PC-9 (cell line): Measurements from ENCODE around the gene REEP6. TPM values are rescaled to one million over a fixed set of nuclear protein-coding genes. Genes with fewer than 3 reads are reported as not detected.

Experiments used
- BruUV-seq: library from RNA; stranded (reverse); fragments of 400-500 nt; replicated peaks from 2 replicates; lab custom pipeline; 2021; lab: Mats Ljungman, UMichigan
- CTCF ChIA-PET: fragments of 300-600 bp; sonication (Branson Sonifier 250); formaldehyde crosslinking; loops from one replicate; lab custom pipeline; 2022; ENCODE audit warnings: antibody characterized with exemption; lab: Charles Lee
- POLR2A ChIA-PET: fragments of 300-600 bp; sonication (Branson Sonifier 250); formaldehyde crosslinking; loops from one replicate; lab custom pipeline; 2022; ENCODE audit warnings: antibody characterized with exemption; ENCODE audit not compliant: unreplicated experiment; lab: Charles Lee
- DNase-seq, 2 experiments: peaks; one replicate each; pipeline versions ENCODE4 v3.0.0 to v3.0.0-alpha.2; 2015 to 2022; ENCODE audit warnings: mixed read lengths in 1 of 2
- H2AFZ ChIP-seq: fragments of 200-600 bp; sonication (generic); 2 replicates; pipeline ENCODE4 v1.8.1; 2017; ENCODE audit warnings: antibody characterized with exemption
- H3F3A ChIP-seq: fragments of 200-600 bp; sonication (generic); 2 replicates; pipeline ENCODE4 v1.8.1; 2017; ENCODE audit warnings: antibody characterized with exemption, mild to moderate bottlenecking, low read depth; ENCODE audit not compliant: insufficient read depth
- H3K27ac ChIP-seq: fragments of 200-600 bp; sonication (generic); 2 replicates; pipeline ENCODE4 v1.6.1; 2016; ENCODE audit warnings: mixed run types
- H3K27me3 ChIP-seq: fragments of 200-600 bp; sonication (generic); 2 replicates; pipeline ENCODE4 v1.6.1; 2016; ENCODE audit warnings: low read depth, mixed run types; ENCODE audit not compliant: insufficient read depth
- H3K36me3 ChIP-seq: fragments of 200-600 bp; sonication (generic); 2 replicates; pipeline ENCODE4 v1.6.1; 2016; ENCODE audit warnings: low read depth, mixed run types
- H3K4me1 ChIP-seq: fragments of 200-600 bp; sonication (generic); replicated peaks from 2 replicates; pipeline ENCODE4 v1.6.1; 2016; ENCODE audit warnings: mixed run types; ENCODE audit not compliant: insufficient read depth
- H3K4me2 ChIP-seq: fragments of 200-600 bp; sonication (generic); 2 replicates; pipeline ENCODE4 v1.6.1; 2017; ENCODE audit warnings: mixed run types
- H3K4me3 ChIP-seq: fragments of 200-600 bp; sonication (generic); 2 replicates; pipeline ENCODE4 v1.6.1; 2016; ENCODE audit warnings: mixed run types
- H3K79me2 ChIP-seq: fragments of 200-600 bp; sonication (generic); 2 replicates; pipeline ENCODE4 v1.6.1; 2017; ENCODE audit warnings: low read depth, mixed run types
- H3K9me2 ChIP-seq: fragments of 200-600 bp; sonication (generic); 2 replicates; pipeline ENCODE4 v1.8.1; 2017; ENCODE audit warnings: mild to moderate bottlenecking; ENCODE audit not compliant: insufficient read depth
- H3K9me3 ChIP-seq: fragments of 200-600 bp; sonication (generic); 2 replicates; pipeline ENCODE4 v1.8.1; 2016; ENCODE audit warnings: low read depth; ENCODE audit not compliant: insufficient read depth
- H4K20me1 ChIP-seq: fragments of 200-600 bp; sonication (generic); 2 replicates; pipeline ENCODE4 v1.8.1; 2017; ENCODE audit not compliant: insufficient read depth
- EZH2 ChIP-seq: fragments of 200-600 bp; sonication (generic); IDR thresholded peaks from 2 replicates; pipeline ENCODE4 v1.8.0; 2017; ENCODE audit warnings: antibody characterized with exemption, low read depth
- intact Hi-C: fragments of 100-400 bp; cut with micrococcal nuclease; formaldehyde crosslinking; loops from one replicate; pipeline ENCODE4 v1.10.0; 2022; ENCODE audit not compliant: unreplicated experiment
- total RNA-seq: library from RNA; stranded (reverse); gene quantifications from 2 replicates; pipeline ENCODE4 v1.2.3, GENCODE V29; 2021
- TF ChIP-seq, protein P1 (sequence below): fragments of 200-600 bp; sonication (generic); conservative IDR thresholded peaks from 2 replicates; pipeline ENCODE4 v1.6.1; 2017; ENCODE audit warnings: mixed run types, antibody characterized with exemption, mild to moderate bottlenecking, moderate library complexity

Gene REEP6
- total RNA-seq, 1 experiment from 2014 or later: 39.5 TPM

DNA sequence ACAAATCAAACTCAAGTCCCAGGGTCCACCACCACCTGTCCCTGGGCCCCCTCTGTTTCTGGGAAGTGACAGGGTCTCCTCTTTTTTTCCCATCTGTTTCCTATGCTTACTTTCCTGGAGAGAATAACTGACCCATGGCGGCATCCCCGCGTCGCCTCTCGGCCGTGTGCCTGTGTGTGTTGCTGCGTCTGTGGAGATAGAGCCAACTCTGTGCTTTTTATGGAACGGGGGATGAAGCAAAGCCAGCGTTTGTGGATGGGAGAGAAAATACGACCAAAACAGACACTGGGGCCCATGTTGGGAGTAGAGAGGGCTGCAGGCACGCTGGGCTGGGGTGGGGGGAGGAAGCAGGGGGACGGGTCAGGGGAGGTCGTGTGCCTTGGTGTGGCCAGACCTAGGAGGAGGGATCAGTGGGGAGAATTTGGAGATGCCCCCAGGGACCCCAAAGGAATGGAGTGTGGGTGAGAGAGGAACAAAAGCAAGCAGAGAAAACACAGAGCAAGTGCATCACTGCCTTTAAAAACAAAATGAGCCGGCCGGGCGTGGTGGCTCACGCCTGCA is 49.5 kb downstream of the REEP6 start:
- no peaks in the 10 kb centered on the region for H3K36me3 ChIP-seq

More for the DNA sequence above, 49.5 kb downstream of the REEP6 start:
- H3K27ac ChIP-seq: no peak overlapping the region
- BruUV-seq: no TSS peak
- no peak for DNase-seq
- H3K9me3 ChIP-seq: no peaks in the 10 kb centered on the region
- H4K20me1 ChIP-seq: no peaks in the 10 kb centered on the region
- no peak overlapping the region for H3K4me3 ChIP-seq
- H3K4me1 ChIP-seq: no peaks in the 10 kb centered on the region
- TF ChIP-seq EZH2: no peak
- TF ChIP-seq, protein P1, sequence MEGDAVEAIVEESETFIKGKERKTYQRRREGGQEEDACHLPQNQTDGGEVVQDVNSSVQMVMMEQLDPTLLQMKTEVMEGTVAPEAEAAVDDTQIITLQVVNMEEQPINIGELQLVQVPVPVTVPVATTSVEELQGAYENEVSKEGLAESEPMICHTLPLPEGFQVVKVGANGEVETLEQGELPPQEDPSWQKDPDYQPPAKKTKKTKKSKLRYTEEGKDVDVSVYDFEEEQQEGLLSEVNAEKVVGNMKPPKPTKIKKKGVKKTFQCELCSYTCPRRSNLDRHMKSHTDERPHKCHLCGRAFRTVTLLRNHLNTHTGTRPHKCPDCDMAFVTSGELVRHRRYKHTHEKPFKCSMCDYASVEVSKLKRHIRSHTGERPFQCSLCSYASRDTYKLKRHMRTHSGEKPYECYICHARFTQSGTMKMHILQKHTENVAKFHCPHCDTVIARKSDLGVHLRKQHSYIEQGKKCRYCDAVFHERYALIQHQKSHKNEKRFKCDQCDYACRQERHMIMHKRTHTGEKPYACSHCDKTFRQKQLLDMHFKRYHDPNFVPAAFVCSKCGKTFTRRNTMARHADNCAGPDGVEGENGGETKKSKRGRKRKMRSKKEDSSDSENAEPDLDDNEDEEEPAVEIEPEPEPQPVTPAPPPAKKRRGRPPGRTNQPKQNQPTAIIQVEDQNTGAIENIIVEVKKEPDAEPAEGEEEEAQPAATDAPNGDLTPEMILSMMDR: no peak
- H3K79me2 ChIP-seq: no peaks in the 10 kb centered on the region
- ChIA-PET CTCF (no interaction called here), POLR2A (no interaction called here)
- no peaks in the 10 kb centered on the region for H3K9me2 ChIP-seq
- no peak overlapping the region for H3K4me2 ChIP-seq
- H3F3A ChIP-seq: no peaks in the 10 kb centered on the region
- no peaks in the 10 kb centered on the region for H3K27me3 ChIP-seq
- no peak overlapping the region for H2AFZ ChIP-seq
- intact Hi-C loops: loop anchor here (10.0 kb wide), 1 partner anchor 254 kb away; no protein-coding TSS in a partner anchor

Other genes starting within 250 kb of the REEP6 start
- gene ATP5F1D, start 249.4 kb upstream of the REEP6 start, total RNA-seq: 157 and 214 TPM in 2 replicates
- 61.4 and 92.0 TPM in 2 replicates for gene MIDN, start 242.6 kb upstream of the REEP6 start, total RNA-seq
- 86.9 and 143 TPM in 2 replicates for gene CIRBP, start 221.8 kb upstream of the REEP6 start, total RNA-seq
- 51.8 and 64.2 TPM in 2 replicates for gene FAM174C, start 215.7 kb upstream of the REEP6 start, total RNA-seq
- gene EFNA2, start 205.3 kb upstream of the REEP6 start, total RNA-seq: 1.6 TPM in 1 of 2 replicates, not detected in the other
- 67.5 and 83.5 TPM in 2 replicates for gene NDUFS7, start 107.3 kb upstream of the REEP6 start, total RNA-seq
- 27.3 and 30.9 TPM in 2 replicates for gene GAMT, start 89.6 kb upstream of the REEP6 start, total RNA-seq
- gene DAZAP1, start 83.6 kb upstream of the REEP6 start, total RNA-seq: 122 and 144 TPM in 2 replicates
- 967 and 1,004 TPM in 2 replicates for gene RPS15, start 52.8 kb upstream of the REEP6 start, total RNA-seq
- 1.6 and 2.7 TPM in 2 replicates for gene APC2, start 41.1 kb upstream of the REEP6 start, total RNA-seq
- gene C19orf25, start 12.0 kb upstream of the REEP6 start, total RNA-seq: 28.0 and 31.2 TPM in 2 replicates
- 18.6 and 27.3 TPM in 2 replicates for gene PCSK4, start 831 bp upstream of the REEP6 start, total RNA-seq
- gene ADAMTSL5, start 21.8 kb downstream of the REEP6 start, total RNA-seq: 13.6 and 14.6 TPM in 2 replicates
- not detected in 2 replicates for gene PLK5, start 32.9 kb downstream of the REEP6 start, total RNA-seq
- 55.6 and 63.7 TPM in 2 replicates for gene MEX3D, start 77.1 kb downstream of the REEP6 start, total RNA-seq
- 129 and 143 TPM in 2 replicates for gene MBD3, start 101.7 kb downstream of the REEP6 start, total RNA-seq
- gene UQCR11, start 114.3 kb downstream of the REEP6 start, total RNA-seq: 196 and 275 TPM in 2 replicates
- 86.6 and 98.0 TPM in 2 replicates for gene TCF3, start 161.4 kb downstream of the REEP6 start, total RNA-seq